ENCODE data around the gene EHD4.

Gene EHD4

DNA sequence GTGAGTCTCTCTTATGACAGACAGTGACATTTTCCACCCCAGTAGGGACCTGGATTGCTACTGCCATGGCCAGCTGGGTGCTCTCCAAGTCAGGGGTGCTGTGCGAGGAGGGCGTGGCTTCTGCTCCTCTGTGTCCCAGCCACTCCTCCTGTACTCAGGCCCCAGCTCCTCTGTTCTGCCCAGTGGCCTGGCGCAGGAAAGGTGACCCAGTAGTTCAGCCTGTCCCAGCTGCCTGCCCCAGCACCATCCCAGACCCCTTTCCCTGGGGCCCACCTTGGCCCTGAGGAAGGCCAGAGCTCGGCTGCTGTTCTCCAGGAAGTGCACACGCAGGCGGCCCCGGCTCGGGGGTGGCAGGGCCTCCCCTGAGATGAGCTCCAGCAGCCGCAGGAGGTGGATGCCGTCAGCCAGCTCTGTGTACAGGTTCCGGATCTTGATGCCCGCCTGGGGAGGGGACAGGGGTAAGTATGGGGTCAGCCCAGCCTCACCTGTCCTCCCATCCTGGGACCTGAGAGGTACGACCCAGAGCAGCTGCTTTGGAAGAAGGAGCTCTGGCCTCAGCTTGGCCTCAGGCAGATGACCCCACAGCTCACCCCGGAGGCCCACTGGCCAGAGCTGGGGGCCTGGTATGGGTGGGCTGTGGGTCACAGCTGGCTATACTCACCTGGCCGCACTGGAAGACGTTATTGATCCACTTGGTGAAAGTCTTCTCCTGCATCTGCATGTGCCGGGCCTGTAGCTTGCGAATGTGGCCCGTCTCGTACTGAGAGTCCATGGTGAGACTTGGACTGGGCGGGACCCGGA is 79.5 kb downstream of the EHD4 start:
- DNase-seq: no peak

DNA sequence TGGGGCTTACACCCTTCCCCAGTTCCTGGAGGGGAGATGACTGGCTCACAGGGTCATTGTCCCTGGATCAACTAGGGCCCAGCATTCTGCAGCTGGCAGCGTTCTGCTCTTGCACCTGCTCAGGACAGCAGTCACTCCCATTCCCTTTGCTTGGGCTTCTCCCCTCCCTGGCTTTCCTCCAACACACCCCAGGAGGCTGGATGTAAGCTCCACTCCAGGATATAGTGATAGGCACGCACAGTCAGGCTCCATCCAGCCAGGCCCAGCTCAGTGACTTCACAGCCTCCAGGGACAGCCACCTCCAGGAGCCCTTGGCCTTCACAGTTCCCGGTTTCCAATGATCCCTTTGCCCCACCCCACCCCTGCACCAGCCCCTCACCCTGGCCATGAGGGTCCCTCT is 80.4 kb downstream of the EHD4 start:
- no peak for DNase-seq

DNA sequence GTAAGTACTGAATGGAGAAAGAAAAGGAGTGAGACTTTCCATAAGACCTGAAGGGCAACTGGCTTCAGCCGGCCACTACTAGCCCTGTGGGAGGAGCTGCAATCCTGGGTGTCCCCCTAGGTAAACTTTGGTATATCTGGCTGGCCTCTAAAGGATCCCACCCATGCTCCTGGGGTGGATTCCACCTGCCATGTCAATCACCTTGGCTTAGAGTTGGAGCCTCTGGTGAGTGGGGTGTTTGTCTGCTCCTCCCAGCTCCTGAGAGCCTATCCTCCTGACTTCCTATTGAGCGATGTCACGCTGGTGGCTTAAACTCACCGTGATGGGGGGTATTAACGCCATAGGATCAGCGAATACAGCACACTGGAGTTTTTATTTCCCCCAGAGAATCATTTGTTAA is 81.1 kb downstream of the EHD4 start:
- DNase-seq: no peak

DNA sequence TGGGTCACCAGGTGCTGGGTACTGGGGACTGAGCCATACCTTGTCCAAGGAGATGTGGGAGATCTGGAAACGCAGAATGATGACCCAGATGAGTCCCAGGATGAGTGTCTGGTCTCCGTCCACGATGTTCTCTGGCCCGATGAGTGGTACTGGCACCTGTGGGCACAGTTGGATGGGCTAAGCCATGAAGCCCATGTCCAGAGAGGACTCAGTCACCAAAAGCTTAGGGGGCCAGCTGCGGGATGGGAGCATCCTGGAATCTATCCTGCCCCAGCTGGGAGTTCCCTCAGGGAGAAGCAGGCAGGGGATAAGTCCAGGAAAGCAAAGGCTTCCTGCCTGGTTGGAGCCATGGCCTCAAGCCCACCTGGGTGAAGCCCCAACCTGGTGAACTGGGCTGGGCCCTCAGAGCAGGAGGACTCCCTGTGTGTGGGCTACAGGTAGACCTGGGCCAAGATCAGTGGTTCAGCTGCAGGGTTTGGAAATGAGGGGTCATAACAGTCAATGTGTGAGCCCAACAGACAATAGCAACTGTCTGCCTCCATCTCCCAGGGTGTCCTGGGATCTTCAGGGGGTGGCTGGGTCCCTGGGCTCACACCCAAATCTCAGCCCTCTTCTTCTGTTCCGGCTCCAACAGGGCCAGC is 82.2 kb downstream of the EHD4 start:
- no peak for DNase-seq

DNA sequence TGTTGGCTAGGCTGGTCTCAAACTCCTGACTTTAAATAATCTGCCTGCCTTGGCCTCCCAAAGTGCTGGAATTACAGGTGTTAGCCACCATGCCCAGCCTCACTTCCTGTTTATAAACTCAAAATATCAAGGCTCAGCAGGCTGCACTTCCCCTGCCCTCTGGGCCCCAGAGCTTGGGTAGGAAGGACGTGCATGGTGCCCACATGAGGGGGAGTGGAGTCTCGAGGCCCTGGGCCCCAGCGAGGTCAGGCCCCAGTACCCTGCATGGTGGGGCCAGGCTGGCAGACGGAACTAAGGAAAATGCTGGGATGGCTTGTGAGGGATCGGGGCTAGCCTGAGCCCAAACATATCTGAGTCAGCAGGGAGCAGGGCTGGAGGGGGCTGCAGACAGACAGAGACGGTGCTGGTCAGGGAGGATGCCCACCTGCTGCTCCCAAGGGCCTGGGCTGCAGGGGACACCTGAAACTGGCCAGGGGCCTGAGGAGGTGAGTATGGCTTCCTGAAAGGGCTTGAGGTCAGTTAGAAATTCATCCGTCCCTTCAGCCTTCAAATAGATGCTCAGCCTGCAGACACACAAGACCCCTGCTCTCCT is 83.6 kb downstream of the EHD4 start:
- no peak for DNase-seq

DNA sequence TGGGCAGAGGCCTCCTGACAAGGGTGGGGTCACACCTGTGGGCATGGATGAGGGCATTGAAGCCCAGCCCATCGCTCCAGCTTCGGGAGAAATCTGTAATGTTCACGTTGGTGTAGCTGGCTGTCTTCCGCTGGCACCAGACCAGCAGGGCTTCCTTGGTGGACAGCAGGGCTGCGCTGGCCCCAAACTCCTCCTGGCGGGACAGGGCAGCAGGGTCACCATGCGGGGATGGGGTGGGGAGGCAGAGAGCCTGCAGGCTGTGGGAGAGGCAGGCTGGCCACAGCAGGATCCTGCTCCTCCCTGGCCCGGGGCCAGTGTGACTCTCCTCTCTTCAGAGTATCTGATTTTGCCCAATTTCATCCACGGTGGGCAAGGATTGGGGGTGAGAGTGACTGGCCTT is 84.5 kb downstream of the EHD4 start:
- no peak for DNase-seq

- no peak for DNase-seq
These were observed 85.2 kb downstream of the EHD4 start for GRCh38 chr15:41887161-41887560.

GRCh38 chr15:41886741-41887140 is 85.6 kb downstream of the EHD4 start:
- no peak for DNase-seq

DNA sequence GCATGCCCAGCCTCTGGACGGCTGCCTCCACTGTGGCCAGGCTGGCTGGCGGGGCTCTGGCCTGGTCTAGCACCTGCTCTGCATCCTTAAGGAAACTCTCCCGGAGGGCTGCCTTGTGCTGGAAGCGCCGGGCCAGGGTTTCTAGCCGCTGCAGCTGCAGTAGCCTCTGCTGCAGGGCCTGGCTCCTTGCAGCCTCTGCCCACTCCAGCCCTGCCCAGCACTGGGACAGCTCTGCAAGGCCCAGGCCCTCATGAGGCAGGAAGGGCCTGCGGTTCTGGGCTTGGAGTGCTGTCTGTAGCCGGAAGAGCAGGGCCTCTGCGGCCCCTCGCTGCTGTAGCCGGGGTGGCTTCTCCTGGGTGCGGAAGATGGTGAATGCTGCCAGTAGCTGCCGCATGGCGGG is 86.5 kb downstream of the EHD4 start:
- DNase-seq: no peak

- no peak for DNase-seq
These were observed 87.0 kb downstream of the EHD4 start for GRCh38 chr15:41885321-41885720.

DNA sequence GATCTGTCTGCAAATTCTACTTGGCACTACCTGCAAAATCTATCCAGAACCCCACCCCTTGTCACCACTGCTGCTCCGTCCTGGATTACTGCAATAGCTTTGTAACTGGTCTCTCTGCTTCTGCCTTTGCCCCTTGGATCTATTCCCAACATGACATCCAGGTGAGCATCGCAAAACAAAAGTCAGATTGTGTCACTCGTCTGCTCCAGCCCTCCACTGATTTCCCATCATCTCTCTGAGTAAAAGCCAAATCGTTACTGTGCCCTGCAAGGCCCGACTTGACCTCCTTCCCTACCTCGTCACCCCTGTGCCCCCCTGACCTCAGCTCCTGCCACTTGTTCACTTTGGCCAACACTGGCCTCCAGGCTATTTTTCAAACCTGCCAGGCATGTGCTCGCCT is 87.9 kb downstream of the EHD4 start:
- DNase-seq: no peak

DNA sequence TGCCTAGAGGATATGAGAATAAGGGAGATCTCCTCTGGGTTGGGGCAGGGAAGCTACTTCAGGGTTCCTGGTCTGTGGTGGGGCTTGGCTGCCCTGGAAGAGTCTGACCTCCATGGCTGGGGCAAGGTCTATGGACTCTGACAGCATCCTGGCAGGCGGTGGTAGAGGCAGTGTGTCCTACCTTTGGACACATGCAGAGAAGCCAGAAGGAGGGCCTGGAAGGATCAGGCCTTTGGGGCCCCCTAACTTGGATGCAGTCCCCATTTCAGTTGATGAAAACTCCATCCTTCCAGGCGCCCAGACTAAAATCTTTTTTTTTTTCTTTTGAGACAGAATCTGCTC is 88.9 kb downstream of the EHD4 start:
- DNase-seq: no peak

DNA sequence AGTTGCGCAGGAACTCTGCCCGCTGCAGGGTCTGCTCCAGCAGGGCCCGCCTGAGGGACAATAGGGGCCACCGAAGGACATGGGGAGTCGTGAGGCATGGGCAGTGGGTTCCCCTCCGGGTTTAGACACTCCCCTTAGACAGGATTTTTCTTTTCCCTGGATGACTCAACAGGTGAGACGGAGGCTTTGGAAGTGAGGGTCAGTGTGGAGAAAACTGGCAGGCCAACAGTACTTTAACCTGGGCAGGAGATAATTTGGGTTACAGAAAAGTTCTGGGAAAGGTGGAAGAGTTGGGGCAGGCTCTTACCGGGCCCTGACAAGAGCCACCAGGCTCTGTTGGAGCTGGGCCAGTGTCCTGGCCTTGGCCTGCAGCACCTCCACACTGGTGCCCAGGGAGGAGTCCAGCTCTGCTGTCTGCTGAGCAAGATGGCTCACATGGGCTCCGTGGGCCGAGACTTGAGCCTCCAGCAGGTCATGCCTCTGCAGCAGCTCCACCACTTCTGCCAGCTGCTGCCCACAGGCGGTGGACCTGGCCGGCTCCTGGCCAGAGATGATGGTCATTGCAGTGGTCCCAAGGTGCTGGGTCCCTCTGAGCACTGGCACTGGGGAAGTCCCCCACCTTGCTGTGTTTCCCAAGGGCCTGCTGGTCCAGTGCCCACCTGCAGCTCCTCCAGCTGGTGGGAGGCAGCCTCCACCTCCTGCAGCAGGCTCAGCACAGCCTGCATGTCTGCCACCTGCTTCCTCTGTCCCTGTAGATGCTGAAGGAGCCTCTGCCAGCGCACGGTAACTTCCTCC is 89.5 kb downstream of the EHD4 start:
- DNase-seq: no peak

DNA sequence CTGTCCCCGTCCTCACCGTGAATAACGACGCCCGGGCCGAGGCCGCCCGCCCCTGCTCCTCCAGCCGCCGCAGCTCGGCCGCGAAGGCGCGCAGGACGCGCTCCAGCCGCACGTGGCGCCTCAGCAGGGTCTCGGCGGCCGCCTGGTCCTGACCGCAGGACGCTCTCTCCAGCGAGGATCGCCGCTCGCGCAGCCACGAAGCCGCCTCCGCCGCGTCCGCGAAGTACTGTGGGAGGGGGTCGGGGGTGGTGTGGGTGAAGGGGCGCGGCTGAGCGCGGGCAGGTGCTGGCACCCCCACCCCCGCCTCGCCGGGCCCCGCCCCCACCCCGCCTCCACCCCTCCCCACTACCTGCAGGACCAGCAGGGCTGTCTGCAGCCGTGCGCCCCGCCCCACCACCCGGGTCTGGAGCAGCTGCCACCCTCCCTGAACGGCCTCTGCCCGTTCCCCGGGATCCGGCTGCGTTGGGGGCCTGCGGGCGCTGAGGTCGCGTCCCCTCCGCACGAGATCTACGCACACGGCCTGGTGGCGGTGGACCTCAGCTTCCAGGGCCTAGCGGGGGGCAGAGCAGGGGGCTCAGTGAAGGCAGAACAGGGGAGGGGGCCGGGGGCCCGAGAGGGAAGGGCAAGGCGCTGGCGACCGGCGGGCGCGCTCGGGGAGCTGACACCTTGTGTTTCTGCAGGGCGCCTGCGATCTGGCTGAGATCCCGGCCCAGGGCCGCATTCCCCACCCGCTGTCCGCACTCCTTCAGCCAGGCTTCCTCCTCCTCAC is 90.3 kb downstream of the EHD4 start:
- peak; percentile 6 for DNase-seq

- DNase-seq: no peak
These were observed 90.8 kb downstream of the EHD4 start for GRCh38 chr15:41881550-41881919.

DNA sequence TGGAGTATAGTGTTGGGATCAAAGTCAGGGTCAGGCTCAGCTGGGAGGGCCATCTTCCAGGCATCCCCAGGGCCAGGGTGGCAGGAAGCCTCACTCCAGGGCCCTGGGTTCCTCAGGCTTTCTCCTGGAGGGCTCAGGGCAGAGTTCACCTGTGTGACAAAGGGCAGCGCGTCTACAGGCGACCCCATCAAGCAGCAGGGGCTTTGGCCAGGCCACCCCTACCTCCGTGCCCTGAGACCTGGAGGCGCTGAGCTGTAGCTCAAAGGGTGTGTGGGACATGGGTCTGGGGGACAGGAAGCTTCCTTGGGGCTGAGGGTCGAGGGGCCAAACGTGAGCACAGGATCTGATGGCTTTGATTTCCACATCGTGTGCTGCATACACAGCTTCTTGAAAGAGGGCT is 91.3 kb downstream of the EHD4 start:
- no peak for DNase-seq

DNA sequence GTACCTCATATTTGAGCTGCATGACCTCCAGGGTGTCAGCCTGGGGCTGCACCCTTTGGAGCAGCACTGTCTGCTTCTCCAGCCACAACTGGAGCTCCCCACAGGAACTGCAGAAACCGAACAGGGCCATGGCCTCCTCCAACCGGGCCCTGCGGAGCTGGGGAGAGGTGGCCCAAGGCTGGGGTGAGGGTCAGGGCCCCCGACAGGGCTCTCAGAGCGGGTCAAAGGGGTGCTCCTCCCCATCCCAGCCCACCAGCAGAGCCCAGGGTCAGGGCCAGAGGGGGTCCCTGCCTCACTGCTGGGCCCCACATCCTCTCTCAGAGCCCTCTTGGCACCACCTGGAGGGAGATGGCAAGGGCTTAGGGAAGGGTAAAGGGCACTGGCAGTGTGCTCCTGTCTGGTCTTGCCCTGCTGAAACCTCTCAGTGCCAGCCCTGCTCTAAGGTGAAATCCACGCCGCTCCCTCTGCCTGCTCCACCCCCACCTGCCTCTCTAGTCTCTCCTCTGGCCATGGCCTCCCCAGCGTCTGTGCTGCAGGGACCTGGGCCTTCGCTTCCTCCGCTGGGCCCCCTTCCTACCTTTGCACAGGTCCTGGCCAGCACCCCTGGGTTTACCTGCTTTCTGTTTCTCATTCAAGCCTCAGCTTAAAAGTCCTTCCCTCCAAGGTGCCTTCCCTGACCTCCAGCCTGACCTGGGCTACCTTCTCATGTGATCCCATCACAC is 92.0 kb downstream of the EHD4 start:
- DNase-seq: no peak

- DNase-seq: no peak
These were observed 93.0 kb downstream of the EHD4 start for GRCh38 chr15:41879321-41879845.

DNA sequence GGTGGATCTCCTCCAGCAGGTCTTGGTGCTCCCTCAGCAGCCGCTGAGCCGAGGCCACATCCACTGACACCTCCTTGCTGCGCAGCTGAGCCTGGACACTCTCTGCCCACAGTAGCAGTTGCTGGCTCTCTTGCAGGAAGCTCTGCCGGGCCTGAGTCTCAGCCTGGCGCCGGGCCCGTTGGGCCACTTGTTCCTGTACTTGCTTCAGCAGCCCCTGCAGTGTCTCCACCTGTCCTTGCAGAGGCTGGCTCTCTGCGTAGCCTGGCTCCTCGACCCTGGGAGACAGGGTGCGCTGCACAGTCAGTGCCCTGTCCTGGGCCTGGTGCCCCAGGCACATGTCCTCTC is 94.0 kb downstream of the EHD4 start:
- no peak for DNase-seq

- no peak for DNase-seq
These were observed 94.6 kb downstream of the EHD4 start for GRCh38 chr15:41877631-41878354.

GRCh38 chr15:41876689-41877088 is 95.7 kb downstream of the EHD4 start:
- no peak for DNase-seq

All from fibroblast of skin of right biceps (primary cell).